WERI-Rb-1 (cell line): ENCODE measurements around the gene ABCC8.

Experiments
- DNase-seq: peaks from one replicate; pipeline ENCODE4 v3.0.0-alpha.2; 2020
- H3K27ac ChIP-seq: fragments of 250-450 bp; sonication (Bioruptor Pico); 2 replicates; pipeline ENCODE4 v1.5.1; 2020; ENCODE audit warnings: mild to moderate bottlenecking, moderate library complexity
- H3K27me3 ChIP-seq: fragments of 250-450 bp; sonication (Bioruptor Pico); 2 replicates; pipeline ENCODE4 v1.5.1; 2021; ENCODE audit warnings: mild to moderate bottlenecking, low read depth, moderate library complexity; ENCODE audit not compliant: insufficient read depth, severe bottlenecking
- H3K36me3 ChIP-seq: fragments of 250-450 bp; sonication (Bioruptor Pico); 2 replicates; pipeline ENCODE4 v1.5.1; 2020; ENCODE audit warnings: mild to moderate bottlenecking, moderate library complexity
- H3K4me3 ChIP-seq: 2 replicates; pipeline ENCODE4 v1.5.1; 2011; ENCODE audit warnings: low read depth, mild to moderate bottlenecking, control low read depth, low read length
- H3K9me3 ChIP-seq: fragments of 250-450 bp; sonication (Bioruptor Pico); 2 replicates; pipeline ENCODE4 v1.5.1; 2021; ENCODE audit warnings: mild to moderate bottlenecking, moderate library complexity; ENCODE audit not compliant: severe bottlenecking
- TF ChIP-seq, protein P1 (sequence below): IDR thresholded peaks from 2 replicates; pipeline ENCODE4 v1.5.1; 2011; ENCODE audit warnings: low read depth, mild to moderate bottlenecking, control low read depth, inconsistent platforms, low read length

Gene ABCC8

GRCh38 chr11:17388609-17389210, 87.9 kb downstream of the ABCC8 start, which contains the start of gene KCNJ11:
TSS of gene KCNJ11 (minus strand) at chr11:17388659. CDS start at chr11:17388091, 568 bp downstream.
- TF ChIP-seq, protein P1, sequence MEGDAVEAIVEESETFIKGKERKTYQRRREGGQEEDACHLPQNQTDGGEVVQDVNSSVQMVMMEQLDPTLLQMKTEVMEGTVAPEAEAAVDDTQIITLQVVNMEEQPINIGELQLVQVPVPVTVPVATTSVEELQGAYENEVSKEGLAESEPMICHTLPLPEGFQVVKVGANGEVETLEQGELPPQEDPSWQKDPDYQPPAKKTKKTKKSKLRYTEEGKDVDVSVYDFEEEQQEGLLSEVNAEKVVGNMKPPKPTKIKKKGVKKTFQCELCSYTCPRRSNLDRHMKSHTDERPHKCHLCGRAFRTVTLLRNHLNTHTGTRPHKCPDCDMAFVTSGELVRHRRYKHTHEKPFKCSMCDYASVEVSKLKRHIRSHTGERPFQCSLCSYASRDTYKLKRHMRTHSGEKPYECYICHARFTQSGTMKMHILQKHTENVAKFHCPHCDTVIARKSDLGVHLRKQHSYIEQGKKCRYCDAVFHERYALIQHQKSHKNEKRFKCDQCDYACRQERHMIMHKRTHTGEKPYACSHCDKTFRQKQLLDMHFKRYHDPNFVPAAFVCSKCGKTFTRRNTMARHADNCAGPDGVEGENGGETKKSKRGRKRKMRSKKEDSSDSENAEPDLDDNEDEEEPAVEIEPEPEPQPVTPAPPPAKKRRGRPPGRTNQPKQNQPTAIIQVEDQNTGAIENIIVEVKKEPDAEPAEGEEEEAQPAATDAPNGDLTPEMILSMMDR = no peak
- DNase-seq = peak; percentile 52
- H3K9me3 ChIP-seq = no peaks in the 10 kb centered on the region
- no peaks in the 10 kb centered on the region for H3K27me3 ChIP-seq
- H3K4me3 ChIP-seq = peak within 1 kb of the TSS; percentile 62
- peaks cover 8% of the 10 kb centered on the region for H3K36me3 ChIP-seq
- peak within 1 kb of the TSS; percentile 81 for H3K27ac ChIP-seq

- Histone ChIP-seq H3K36me3 (peaks cover 11% of the 10 kb centered on the region), H3K4me3 (no peak overlapping the region), H3K27me3 (no peaks in the 10 kb centered on the region), H3K27ac (no peak overlapping the region), H3K9me3 (no peaks in the 10 kb centered on the region)
- TF ChIP-seq, protein P1 = no peak
- no peak for DNase-seq
Measured at GRCh38 chr11:17387811-17388210, 88.8 kb downstream of the ABCC8 start.

DNA sequence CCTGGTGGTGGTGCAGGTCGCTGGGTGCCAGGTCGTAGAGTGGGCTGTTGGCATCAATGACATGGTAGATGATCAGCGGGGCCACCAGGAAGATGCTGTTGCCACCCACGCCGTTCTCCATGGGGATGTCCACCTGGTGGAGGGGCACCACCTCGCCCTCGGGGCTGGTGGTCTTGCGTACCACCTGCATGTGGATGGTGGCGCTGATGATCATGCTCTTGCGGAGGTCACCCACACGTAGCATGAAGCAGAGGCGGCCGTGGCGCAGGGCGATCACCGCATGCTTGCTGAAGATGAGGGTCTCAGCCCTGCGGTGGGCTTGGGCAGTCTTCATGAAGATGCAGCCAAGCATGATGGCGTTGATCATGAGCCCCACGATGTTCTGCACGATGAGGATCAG, 89.4 kb downstream of the ABCC8 start:
- Histone ChIP-seq H3K36me3 (peaks cover 11% of the 10 kb centered on the region), H3K9me3 (no peaks in the 10 kb centered on the region), H3K27me3 (no peaks in the 10 kb centered on the region), H3K4me3 (no peak overlapping the region), H3K27ac (no peak overlapping the region)
- DNase-seq = no peak
- TF ChIP-seq, protein P1 = no peak

GRCh38 chr11:17386331-17387084, 90.1 kb downstream of the ABCC8 start:
- H3K9me3 ChIP-seq = no peaks in the 10 kb centered on the region
- TF ChIP-seq, protein P1 = peak; percentile 86
- no peak overlapping the region for H3K27ac ChIP-seq
- H3K36me3 ChIP-seq = peaks cover 11% of the 10 kb centered on the region
- no peaks in the 10 kb centered on the region for H3K27me3 ChIP-seq
- no peak overlapping the region for H3K4me3 ChIP-seq
- DNase-seq = peak; percentile 66

- H3K9me3 ChIP-seq = no peaks in the 10 kb centered on the region
- H3K36me3 ChIP-seq = peaks cover 11% of the 10 kb centered on the region
- no peak for DNase-seq
- TF ChIP-seq, protein P1 = no peak
- no peak overlapping the region for H3K4me3 ChIP-seq
- no peaks in the 10 kb centered on the region for H3K27me3 ChIP-seq
- H3K27ac ChIP-seq = no peak overlapping the region
Measured at GRCh38 chr11:17385926-17386325, 90.7 kb downstream of the ABCC8 start.
